D721Med (cell line): ENCODE data around the gene PHYH.
"Not testable (repeated sequence)": the region's sequence is repeated elsewhere in the genome, so short reads cannot be mapped to it uniquely, and the experiment has no call there.

Experiments used
- DNase-seq: peaks from one replicate; pipeline ENCODE4 v3.0.0; 2011; ENCODE audit warnings: low spot score; ENCODE audit not compliant: insufficient read length
- FAIRE-seq: peaks from 2 replicates; lab custom pipeline; 2011; peaks lifted over from hg19 to GRCh38; lab: Jason Lieb, UNC
- TF ChIP-seq, protein P1 (sequence below): IDR thresholded peaks from 2 replicates; pipeline ENCODE4 v1.5.1; 2012; ENCODE audit warnings: mild to moderate bottlenecking, control low read depth; ENCODE audit not compliant: insufficient read depth; ENCODE audit errors: missing control alignments

Gene PHYH

DNA sequence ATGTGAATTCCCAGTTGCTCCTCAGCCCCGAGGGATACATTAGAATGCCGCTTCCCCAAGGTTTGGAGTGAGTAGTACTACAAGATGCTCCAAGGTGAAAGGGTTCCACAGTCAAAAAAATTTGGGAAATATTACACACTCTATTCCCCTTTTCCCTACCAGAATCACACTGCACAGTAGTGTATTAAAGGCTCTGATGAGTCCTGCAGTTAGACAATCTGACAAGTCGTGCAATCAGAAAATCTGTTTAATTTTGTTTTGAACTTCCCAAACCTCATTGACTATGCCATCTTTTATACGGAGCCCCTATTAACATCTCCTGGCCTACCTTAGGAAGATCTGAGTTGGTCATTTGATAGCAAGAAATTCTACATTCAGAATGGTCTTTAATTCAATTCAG, 52.1 kb downstream of the PHYH start:
- FAIRE-seq: no peak

DNA sequence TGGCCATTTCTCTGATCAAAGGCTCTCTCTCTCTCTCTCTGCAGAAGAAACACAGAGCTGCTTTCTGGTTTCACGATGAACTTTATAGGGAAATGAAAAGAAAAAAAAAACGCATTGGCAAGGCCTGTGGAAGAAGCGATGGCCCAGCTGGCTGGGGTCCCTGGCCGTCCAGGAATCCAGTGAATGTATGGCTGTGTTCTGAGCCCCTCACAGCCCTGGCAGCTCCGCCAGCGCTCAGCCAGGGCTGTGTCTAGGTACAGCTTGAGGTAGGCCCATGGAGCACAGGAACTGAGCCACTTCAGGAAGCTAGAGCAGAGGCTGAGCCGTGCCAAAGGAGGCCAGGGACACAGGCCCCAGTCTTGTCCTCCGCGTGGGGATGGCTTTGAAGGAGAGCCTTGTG, 52.6 kb downstream of the PHYH start:
- DNase-seq (no peak), FAIRE-seq (no peak)
- TF ChIP-seq, protein P1, sequence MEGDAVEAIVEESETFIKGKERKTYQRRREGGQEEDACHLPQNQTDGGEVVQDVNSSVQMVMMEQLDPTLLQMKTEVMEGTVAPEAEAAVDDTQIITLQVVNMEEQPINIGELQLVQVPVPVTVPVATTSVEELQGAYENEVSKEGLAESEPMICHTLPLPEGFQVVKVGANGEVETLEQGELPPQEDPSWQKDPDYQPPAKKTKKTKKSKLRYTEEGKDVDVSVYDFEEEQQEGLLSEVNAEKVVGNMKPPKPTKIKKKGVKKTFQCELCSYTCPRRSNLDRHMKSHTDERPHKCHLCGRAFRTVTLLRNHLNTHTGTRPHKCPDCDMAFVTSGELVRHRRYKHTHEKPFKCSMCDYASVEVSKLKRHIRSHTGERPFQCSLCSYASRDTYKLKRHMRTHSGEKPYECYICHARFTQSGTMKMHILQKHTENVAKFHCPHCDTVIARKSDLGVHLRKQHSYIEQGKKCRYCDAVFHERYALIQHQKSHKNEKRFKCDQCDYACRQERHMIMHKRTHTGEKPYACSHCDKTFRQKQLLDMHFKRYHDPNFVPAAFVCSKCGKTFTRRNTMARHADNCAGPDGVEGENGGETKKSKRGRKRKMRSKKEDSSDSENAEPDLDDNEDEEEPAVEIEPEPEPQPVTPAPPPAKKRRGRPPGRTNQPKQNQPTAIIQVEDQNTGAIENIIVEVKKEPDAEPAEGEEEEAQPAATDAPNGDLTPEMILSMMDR: no peak

More for the DNA sequence above, 52.1 kb downstream of the PHYH start:
- TF ChIP-seq, protein P1: no peak
- DNase-seq: no peak

DNA sequence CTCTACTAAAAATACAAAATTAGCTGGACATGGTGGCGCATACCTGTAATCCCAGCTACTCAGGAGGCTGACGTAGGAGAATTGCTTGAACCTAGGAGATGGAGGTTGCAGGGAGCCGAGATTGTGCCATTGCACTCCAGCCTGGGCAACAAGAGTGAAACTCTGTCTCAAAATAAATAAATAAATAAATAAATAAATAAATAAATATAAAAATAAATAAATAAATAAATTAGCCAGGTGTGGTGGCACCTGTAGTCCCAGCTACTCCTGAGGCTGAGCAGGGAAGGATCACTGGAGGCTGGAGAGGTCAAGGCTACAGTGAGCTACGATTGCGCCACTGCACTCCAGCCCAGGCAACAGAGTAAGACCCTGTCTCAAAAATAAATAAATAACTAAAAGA, 57.6 kb downstream of the PHYH start:
- not testable (repeated sequence) for DNase-seq, FAIRE-seq

DNA sequence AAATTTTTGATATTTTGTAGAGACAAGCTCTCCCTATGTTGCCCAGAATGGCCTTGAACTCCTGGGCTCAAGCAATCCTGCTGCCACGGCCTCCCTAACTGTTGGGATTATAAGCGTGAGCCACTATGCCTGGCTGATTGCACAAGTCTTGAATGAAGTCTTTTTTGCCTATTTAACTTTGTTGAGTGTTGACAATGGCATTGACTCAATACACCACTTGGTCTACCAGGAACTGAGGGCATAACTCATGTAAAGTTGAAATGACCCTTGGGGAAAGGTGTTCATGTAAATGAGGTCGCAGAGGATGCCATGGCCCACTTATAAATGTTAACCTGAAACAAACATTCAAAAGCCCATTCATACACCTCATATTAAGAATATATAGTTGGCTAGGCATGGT, 58.3 kb downstream of the PHYH start:
- TF ChIP-seq, protein P1: no peak
- DNase-seq (no peak), FAIRE-seq (no peak)

DNA sequence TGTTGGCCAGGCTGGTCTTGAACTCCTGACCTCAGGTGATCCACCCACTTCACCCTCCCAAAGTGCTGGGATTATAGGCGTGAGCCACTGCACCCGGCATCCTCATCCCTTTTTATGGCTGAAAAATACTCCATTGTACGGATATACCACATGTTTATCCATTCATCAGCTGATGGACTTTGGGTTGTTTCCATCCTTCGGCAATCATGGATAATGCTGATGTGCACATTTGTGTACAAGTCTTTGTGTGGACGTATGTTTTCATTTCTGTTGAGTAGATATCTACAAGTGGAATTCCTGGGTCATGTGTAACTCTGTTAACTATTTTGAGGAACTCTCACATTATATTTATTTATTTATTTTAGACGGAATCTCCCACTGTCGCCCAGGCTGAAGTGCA, 59.9 kb downstream of the PHYH start:
- TF ChIP-seq, protein P1: no peak
- DNase-seq (no peak), FAIRE-seq (no peak)

DNA sequence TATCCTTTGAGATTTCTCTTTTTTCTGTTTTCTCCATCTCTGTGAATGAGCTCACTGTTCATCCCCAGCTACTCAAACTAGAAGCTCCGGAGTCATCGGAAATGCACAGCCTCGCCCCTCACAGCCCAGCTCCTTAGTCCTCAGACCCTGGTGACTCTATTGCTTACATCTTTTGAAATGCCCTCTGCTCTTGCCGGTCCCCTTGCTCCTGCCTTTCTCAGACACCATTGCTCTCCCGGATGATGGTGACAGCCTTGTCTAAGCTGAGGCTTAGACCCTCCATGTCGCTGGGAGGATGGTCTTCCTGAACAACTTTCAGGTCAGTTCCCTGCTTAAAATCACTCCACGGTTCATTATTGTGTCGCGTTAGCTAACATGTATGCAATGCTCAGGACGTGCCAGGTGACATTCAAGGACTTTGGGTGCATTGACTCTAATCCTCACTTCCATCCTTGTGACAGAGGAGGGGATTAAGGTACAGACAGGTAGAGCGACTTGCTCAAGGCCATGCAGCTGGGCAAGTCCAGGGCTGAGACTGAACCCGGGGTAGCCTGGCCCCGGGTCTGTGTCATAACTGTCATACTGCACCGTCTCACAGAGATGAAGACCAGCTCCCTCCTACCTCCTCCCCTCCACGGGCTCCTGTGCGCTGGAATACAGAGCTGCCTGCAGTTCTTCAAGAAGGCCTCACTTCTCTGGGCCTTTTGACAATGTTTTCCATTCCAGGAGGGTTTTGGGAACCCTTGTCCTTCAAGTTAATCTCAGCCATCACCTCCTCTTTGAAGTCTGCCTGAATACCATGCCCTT, 61.4 kb downstream of the PHYH start:
- DNase-seq: no peak
- TF ChIP-seq, protein P1: no peak
- FAIRE-seq: no peak

DNA sequence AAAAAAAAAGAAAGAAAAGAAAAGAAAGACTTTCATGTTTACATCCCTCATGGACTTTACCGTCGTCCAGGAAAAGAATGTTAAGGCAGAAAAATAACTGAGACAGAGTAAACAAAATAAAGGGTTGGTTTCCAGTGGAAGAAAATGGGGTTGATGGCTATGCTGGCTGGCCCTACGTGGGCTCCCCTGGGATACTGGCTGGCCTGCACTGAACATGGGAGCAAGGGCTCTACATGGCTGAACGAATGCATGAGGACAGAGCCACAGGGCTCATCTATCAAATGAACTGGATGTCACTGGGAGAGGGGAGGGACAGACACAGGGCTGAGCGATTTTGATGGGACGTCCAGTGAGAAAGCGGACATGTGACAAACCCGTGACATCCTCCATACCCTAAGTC, 63.2 kb downstream of the PHYH start:
- TF ChIP-seq, protein P1: no peak
- FAIRE-seq (no peak), DNase-seq (no peak)

DNA sequence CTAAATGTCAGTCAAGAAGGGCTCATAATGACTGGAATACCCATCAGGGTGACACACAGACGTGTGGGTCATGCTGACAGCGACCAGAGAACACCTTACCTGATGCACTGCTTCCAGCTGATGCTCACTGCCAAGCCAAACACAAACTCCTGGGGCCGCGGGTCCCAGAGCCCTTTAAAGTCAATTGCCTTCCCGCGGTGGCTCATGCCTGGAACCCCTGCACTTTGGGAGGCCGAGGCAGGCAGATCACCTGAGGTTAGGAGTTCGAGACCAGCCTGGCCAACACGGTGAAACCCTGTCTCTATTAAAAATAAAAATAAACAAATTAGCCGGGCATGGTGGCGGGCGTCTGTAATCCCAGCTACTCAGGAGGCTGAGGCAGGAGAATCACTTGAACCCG, 65.1 kb downstream of the PHYH start:
- not testable (repeated sequence) for FAIRE-seq, DNase-seq
